ENCODE results near the gene HAUS5.

GRCh38 chr19:35582760-35583159 is 29.8 kb upstream of the HAUS5 start:
- no peak for TF ChIP-seq CTCF (conservative IDR thresholded peaks at IDR 0.05; ENCODE audit: low read depth, low read length)
- no peak for TF ChIP-seq EZH2 (IDR thresholded peaks at IDR 0.05; ENCODE audit: borderline replicate concordance, low read depth, low read length, poor library complexity, severe bottlenecking)
